Measurements from ENCODE around the gene MLPH.

The MLPH gene

GRCh38 chr2:237524631-237525030 lies 37.6 kb downstream of the MLPH start:
- no peak for DNase-seq (ENCODE audit: low spot score)

DNA sequence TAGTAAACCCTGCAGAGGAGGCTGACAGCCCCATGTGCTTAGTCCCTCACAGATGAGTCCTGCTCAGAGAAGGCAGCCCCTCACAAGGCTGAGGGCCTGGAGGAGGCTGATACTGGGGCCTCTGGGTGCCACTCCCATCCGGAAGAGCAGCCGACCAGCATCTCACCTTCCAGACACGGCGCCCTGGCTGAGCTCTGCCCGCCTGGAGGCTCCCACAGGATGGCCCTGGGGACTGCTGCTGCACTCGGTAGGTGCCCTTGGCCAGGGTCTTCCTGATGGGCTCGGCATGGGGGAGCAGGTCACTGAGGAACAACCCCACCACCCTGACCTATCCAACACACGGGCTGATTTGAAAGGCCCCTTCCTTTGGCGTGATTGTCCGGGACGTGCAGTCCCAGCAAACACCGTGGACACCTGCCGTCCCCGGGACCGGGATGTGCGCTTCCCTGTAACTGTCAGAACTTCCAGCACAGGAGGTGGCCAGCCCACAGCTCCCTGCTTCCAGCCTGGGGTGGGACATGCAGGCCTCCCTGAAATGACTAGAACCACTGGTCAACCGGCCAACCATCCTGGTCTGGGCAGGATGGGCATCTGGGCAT lies 38.6 kb downstream of the MLPH start:
- no peak for DNase-seq (ENCODE audit: low spot score)

DNA sequence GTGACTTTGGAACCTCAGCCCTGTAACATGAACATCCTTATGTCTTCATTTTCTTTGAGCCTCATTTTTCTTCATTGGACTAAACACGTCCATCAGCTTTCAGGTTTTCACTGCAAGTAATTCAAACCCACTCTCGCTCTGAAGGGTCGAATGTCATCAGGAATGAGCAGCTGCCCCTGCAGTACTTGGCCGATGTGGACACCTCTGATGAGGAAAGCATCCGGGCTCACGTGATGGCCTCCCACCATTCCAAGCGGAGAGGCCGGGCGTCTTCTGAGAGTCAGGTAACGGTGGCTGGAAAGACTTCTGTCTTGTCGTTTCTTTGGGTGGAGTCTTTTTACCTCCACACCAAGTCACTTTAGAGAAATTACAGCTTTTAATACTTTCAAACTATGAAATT lies 40.2 kb downstream of the MLPH start:
- no peak for DNase-seq (ENCODE audit: low spot score)

- DNase-seq (ENCODE audit: low spot score): no peak
Observed at GRCh38 chr2:237527766-237528165, 40.7 kb downstream of the MLPH start.

DNA sequence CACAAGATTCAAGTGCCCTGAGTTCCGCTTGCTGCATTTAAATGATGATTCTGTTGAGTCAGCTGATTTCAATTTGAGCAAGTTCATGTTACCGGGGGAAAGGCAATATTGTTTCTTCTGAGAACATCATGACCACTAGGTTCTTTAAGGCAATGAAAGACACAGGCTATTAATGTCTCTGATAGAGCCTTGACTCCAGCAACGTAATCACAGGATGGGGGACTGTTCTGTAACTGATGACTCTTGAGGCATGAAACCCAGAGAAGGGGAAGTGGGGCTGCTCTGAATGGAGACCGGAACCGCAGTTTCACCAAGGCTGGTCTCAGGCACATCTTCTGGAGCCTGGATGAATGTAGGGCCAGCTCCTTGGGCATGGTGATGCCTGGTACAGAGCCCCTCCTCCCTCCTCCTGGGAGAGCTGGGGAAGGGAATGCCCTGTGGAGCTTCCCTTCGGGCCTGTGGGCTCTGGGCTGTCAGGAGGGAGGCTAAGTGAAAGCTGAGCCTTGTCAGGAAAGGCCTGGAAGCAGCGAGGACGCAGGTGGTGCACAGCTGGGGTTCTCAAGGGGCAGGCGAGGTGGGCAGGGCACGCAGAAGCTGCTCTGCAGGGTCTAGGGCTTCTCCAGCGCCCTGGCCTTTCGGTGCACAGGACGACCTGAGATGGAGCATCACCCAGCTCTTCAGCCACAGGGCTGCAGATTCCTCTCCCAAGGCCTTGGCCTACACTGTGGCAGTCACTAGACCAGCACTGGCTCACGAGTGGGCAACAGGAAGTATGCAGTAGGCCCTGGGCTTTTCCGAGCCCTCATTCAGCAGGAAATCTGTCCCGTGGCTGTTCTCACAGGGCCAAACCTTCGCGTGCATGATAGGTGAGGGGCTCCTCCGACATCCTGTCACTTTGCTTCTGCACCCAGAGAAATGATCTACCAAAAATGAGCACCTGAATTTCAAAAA lies 42.7 kb downstream of the MLPH start:
- DNase-seq (ENCODE audit: low spot score): peak; percentile 34

GRCh38 chr2:237530472-237531433 lies 43.7 kb downstream of the MLPH start:
- peak; percentile 13 for DNase-seq (ENCODE audit: low spot score)

GRCh38 chr2:237532160-237532559 lies 45.1 kb downstream of the MLPH start:
- DNase-seq (ENCODE audit: low spot score): no peak

- no peak for DNase-seq (ENCODE audit: low spot score)
Observed at GRCh38 chr2:237533668-237534161, 46.7 kb downstream of the MLPH start.

- no peak for DNase-seq (ENCODE audit: low spot score)
Observed at GRCh38 chr2:237534380-237534779, 47.3 kb downstream of the MLPH start.

DNA sequence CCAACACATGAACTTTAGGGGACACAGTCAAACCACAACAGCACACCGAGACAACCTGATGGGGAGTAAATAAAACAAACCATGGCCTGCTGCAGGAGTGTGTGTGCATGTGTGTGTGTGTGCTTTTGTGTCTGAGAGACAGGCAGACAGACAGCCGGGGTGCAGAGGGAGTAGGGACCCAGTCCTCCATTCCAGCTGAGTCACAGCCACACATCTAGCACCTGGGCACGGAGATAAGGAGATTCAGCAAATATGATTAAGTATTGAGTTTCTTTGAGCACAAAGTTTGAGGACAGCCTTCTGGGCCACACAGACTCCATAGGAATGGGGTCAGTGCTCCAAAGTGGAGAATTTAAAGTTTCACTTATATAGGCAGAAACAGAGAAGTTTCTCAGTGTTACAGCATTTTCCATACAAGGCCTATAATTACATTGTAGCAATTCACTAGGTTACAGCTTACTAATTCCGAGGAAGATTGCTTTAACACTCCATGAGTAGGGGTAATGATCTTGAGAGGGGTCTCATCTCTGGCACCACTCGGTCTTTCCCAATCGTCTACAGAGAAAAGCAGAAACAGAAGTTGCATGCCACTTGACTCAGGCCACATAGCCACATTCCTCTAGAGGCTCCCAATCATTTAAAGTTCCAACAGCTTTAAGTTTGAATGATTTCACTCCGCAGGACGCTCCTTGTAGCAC lies 48.5 kb downstream of the MLPH start:
- DNase-seq (ENCODE audit: low spot score): no peak

DNA sequence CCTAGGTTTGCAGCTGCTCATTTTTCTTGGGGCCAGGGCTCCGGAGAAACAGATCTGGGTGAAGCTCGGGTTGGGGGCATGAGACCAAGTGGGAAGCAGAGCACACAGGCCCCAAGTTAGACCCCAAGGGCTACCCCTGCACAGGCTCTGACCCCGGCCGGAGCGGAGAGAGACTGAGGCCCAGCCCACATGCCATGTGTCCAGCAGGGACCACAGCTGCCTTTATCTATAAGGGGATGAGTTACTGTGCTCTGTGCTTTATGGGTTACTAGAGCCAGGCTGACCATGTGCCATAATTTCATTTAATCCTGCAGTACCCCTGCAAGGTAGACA lies 49.0 kb downstream of the MLPH start:
- no peak for DNase-seq (ENCODE audit: low spot score)

- no peak for DNase-seq (ENCODE audit: low spot score)
Observed at GRCh38 chr2:237536617-237537016, 49.6 kb downstream of the MLPH start.

DNA sequence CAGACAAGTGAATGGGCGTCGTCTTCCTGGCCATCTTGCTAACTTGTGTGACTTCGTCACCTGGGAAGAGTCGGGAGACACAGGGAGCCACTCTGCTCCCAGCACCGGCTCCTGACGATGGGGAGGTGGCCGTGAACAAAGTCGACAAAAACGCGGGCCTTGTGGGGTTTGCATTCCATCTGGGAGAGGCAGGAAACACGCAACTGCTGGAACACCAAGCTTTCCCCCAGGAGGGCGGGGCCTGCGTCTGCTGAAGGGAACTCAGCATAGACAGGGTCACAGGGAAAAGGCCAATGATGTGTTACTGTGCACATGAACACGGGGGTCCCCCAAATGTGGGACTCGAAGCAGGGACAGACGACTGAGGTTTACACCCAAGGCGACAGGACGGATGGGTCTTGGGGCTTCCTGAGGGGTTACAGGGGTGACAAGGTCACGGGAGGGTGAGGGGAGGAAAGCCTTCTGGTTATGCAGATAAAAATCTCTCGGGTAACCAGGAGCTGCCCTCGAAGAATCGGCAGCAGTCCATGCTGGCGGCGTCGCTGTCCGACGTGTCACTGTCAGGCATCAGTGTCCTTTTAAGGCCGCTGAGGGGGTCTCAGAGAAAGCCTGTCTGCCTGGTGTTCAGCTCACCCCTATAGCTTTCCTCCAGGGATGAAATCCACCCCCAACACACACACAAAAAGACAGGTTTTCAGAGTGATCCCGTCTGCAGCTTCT lies 51.1 kb downstream of the MLPH start:
- no peak for DNase-seq (ENCODE audit: low spot score)

DNA sequence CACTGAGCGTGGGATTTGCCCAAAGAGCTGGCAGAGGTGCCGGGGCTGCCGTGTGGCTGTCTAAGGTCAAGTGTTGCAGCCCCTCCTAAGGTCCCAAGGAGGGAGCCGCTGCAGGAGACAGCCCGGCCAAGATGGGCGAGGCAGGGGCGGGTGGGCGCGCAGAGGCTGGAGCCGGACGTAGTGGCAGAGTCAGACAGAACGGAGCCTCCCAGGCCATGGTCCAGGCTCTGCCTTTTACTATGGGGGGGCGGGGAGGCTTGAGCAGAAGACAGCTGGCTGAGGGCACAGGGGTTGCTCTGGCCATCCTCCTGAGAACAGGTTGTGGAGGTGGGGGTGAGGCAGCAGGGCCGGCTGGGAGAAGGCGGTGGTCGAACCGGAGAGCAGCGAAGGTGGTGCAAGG lies 51.9 kb downstream of the MLPH start:
- DNase-seq (ENCODE audit: low spot score): no peak

DNA sequence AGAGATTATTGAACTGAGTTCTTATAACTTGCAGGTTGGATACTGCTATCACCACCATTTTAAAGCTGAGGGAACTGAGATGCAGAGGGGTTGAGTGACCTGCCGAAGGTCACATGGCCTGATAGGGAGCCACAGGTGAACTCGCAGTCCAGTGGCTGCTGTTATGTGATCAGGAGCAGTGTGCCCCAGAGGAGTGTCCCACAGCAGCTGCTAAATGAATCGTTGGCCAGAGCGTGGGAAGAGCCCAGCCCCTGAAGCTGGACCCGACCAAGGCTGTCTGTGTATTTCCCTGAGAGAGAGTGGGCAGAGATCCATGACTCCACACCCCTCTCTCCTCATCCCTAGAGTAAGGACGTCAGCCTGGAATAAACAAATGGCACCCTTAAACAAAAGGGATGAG lies 52.6 kb downstream of the MLPH start:
- DNase-seq (ENCODE audit: low spot score): no peak

DNA sequence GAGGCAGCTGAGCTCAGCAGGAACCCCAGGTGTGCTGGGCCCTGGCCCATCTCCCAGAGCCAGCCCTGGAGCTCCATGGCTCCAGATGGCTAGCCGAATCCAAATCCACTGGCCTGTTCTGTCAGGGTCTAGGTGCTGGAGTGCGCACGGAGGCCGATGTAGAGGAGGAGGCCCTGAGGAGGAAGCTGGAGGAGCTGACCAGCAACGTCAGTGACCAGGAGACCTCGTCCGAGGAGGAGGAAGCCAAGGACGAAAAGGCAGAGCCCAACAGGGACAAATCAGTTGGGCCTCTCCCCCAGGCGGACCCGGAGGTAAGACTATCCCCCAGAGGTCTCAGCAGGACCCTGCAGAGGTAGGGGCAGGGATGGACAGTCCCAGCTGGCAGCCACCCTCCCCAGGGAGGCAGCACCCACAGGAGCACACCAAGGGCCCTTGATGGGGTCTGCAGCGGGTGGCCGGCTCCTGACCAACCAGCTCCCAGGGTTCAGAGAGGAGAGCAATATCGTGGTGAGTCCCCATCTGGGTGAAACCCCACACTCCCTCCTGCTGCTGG lies 53.2 kb downstream of the MLPH start:
- no peak for DNase-seq (ENCODE audit: low spot score)

DNA sequence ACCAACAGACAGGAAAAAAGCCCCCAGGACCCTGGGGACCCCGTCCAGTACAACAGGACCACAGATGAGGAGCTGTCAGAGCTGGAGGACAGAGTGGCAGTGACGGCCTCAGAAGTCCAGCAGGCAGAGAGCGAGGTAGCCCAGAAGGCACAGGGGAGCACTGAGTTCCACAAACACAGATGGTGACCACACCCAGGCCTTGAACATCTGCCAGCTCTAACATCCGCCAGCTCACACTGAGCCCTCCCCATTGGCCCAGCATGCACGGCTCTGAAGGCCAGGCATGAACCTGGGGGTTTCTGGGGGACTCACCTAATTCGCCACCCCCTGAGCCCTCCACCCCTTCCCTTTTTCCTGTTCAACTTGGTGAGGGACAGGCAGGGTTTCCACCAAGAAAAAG lies 53.8 kb downstream of the MLPH start:
- no peak for DNase-seq (ENCODE audit: low spot score)

DNA sequence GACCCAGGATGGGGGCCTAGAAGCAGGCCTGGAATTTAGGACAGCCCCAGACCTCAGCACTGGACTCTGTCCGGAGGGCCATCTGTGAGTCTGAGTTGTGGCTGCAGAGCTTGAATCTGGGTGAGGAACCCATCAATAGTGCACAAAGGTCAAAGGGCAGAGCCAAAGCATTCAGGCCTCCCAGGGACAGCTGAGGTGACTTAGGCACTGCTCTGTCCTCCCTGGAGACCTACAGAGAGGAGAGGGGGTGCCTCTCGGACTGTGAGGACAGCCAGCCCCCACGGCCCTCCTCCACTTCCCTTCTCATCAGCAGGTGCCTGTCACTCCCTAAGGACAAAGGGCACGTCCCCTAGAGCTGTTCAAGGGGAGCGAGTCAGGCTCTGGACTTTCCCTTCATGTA lies 54.2 kb downstream of the MLPH start:
- no peak for DNase-seq (ENCODE audit: low spot score)

- no peak for DNase-seq (ENCODE audit: low spot score)
Observed at GRCh38 chr2:237542001-237542704, 55.1 kb downstream of the MLPH start.
